GM12878 (cell line): ENCODE measurements around the gene NEBL. TPM values are rescaled to one million over a fixed set of nuclear protein-coding genes. Genes with fewer than 3 reads are reported as not detected.

Experiments
- ATAC-seq: fragments of 200-7000 bp; cut with Tn5 transposase; 3 replicates; pipeline ENCODE4 v1.9.1; 2020; ENCODE audit warnings: mild to moderate bottlenecking, moderate library complexity
- BruUV-seq: library from RNA; stranded (reverse); fragments of 400-500 nt; replicated peaks from 2 replicates; lab custom pipeline; 2021; lab: Mats Ljungman, UMichigan
- CTCF ChIA-PET: fragments of 300-600 bp; sonication (Branson Sonifier 250); formaldehyde crosslinking; extraction: SDS; loops from one replicate; lab custom pipeline; 2021; ENCODE audit warnings: inconsistent platforms; lab: Yijun Ruan, JAX
- POLR2A ChIA-PET: fragments of 350-600 bp; formaldehyde crosslinking; extraction: SDS; loops from one replicate; lab custom pipeline; 2021; ENCODE audit warnings: inconsistent platforms; lab: Charles Lee
- RAD21 ChIA-PET: fragments of 300-600 bp; sonication (Branson Sonifier 250); formaldehyde crosslinking; loops from one replicate; lab custom pipeline; 2023; ENCODE audit warnings: antibody characterized with exemption; ENCODE audit not compliant: unreplicated experiment; lab: Charles Lee
- SMC1A ChIA-PET: fragments of 300-600 bp; sonication (Branson Sonifier 250); formaldehyde crosslinking; loops from one replicate; lab custom pipeline; 2023; ENCODE audit not compliant: unreplicated experiment, uncharacterized antibody; lab: Charles Lee
- DNase-seq: peaks from one replicate; pipeline ENCODE4 v3.0.0-alpha.2; 2011; ENCODE audit warnings: low read depth, low spot score
- FAIRE-seq: peaks from 3 replicates; lab custom pipeline; 2011; peaks lifted over from hg19 to GRCh38; lab: Jason Lieb, UNC
- H2AFZ ChIP-seq: 2 replicates; pipeline ENCODE4 v1.6.0; 2011; ENCODE audit warnings: low read depth, low read length, control low read depth; ENCODE audit not compliant: control insufficient read depth
- H3K27ac ChIP-seq: 2 replicates; pipeline ENCODE4 v1.5.1; 2011; ENCODE audit warnings: control low read depth; ENCODE audit not compliant: control insufficient read depth, insufficient read depth
- H3K27me3 ChIP-seq, 2 experiments: replicated peaks in 1 of 2; 2 replicates each; pipeline versions ENCODE4 v1.6.0 to v1.6.1; 2011; ENCODE audit warnings: low read length in 1 of 2; ENCODE audit not compliant: control insufficient read depth in 2 of 2, insufficient read depth in 2 of 2
- H3K36me3 ChIP-seq, 2 experiments: 2 replicates each; pipeline ENCODE4 v1.5.1; 2011; ENCODE audit warnings: low read length in 1 of 2; ENCODE audit not compliant: control insufficient read depth in 2 of 2, insufficient read depth in 2 of 2
- H3K4me1 ChIP-seq: 2 replicates; pipeline ENCODE4 v1.6.1; 2011; ENCODE audit warnings: mild to moderate bottlenecking, low read length, moderate library complexity, mixed read lengths; ENCODE audit not compliant: control insufficient read depth, insufficient read depth
- H3K4me2 ChIP-seq: 2 replicates; pipeline ENCODE4 v1.6.0; 2011; ENCODE audit warnings: control low read depth; ENCODE audit not compliant: control insufficient read depth, insufficient read depth
- H3K4me3 ChIP-seq: fragments of 200-600 bp; sonication (generic); 2 replicates; pipeline ENCODE4 v1.5.1; 2016
- H3K79me2 ChIP-seq: 2 replicates; pipeline ENCODE4 v1.6.0; 2011; ENCODE audit warnings: low read length; ENCODE audit not compliant: control insufficient read depth, insufficient read depth
- H3K9ac ChIP-seq: 2 replicates; pipeline ENCODE4 v1.8.0; 2011; ENCODE audit warnings: low read length, control low read depth, mixed read lengths; ENCODE audit not compliant: control insufficient read depth, insufficient read depth
- H3K9me3 ChIP-seq: replicated peaks from 3 replicates; pipeline ENCODE4 v1.5.1; 2011; ENCODE audit warnings: mild to moderate bottlenecking, low read length; ENCODE audit not compliant: control insufficient read depth, insufficient read depth
- H4K20me1 ChIP-seq: 2 replicates; pipeline ENCODE4 v1.6.0; 2011; ENCODE audit not compliant: control insufficient read depth, insufficient read depth
- BACH1 ChIP-seq: fragments of 450-650 bp; IDR thresholded peaks from 2 replicates; pipeline ENCODE4 v1.6.1; 2017; ENCODE audit warnings: mild to moderate bottlenecking, borderline replicate concordance
- CBFB ChIP-seq: IDR thresholded peaks from 2 replicates; pipeline ENCODE4 v1.6.1; 2016; ENCODE audit warnings: antibody characterized with exemption, low read depth
- CBX3 ChIP-seq: fragments of 200-600 bp; sonication (generic); IDR thresholded peaks from 2 replicates; pipeline ENCODE4 v1.6.1; 2016; ENCODE audit warnings: low read depth, borderline replicate concordance
- KAT2A ChIP-seq: conservative IDR thresholded peaks from 2 replicates; pipeline ENCODE4 v1.6.1; 2011; ENCODE audit warnings: low read depth, low read length; ENCODE audit not compliant: control insufficient read depth
- MEF2A ChIP-seq: IDR thresholded peaks from 2 replicates; pipeline ENCODE4 v1.6.1; 2011; ENCODE audit warnings: low read depth, mild to moderate bottlenecking, low read length, moderate library complexity; ENCODE audit not compliant: insufficient read depth
- MYB ChIP-seq: fragments of 150-350 bp; IDR thresholded peaks from 2 replicates; pipeline ENCODE4 v1.6.1; 2014; ENCODE audit warnings: mild to moderate bottlenecking, low read depth, low read length, borderline replicate concordance
- NFYA ChIP-seq: IDR thresholded peaks from 2 replicates; pipeline ENCODE4 v1.6.1; 2011; ENCODE audit warnings: low read depth, mild to moderate bottlenecking, low read length, improper control_type of control experiment, borderline replicate concordance
- SREBF2 ChIP-seq: IDR thresholded peaks from 2 replicates; pipeline ENCODE4 v1.6.1; 2012; ENCODE audit warnings: mild to moderate bottlenecking, low read length
- WGBS: methylation state at CpG from one replicate; pipeline ENCODE4 v1.1.6; 2016; ENCODE audit warnings: low lambda C conversion rate; ENCODE audit not compliant: insufficient replicate concordance, insufficient coverage; ENCODE audit errors: missing lambda C conversion rate; 5-methylcytosine and 5-hydroxymethylcytosine counted together
- in situ Hi-C: fragments of 300-500 bp; cut with MboI; formaldehyde crosslinking; loops from 9 replicates; pipeline ENCODE4 v1.14.3; 2018; ENCODE audit warnings: mixed read lengths
- intact Hi-C: fragments of 100-400 bp; cut with micrococcal nuclease; formaldehyde crosslinking; loops from one replicate; pipeline ENCODE4 v1.14.2; 2022; ENCODE audit not compliant: unreplicated experiment
- polyA plus RNA-seq, 11 experiments: library from polyadenylated mRNA; depleted of rRNA in 4 of 11; unstranded in 6 of 11; stranded (reverse) in 5 of 11; fragments of >200 nt; fragmentation: Nextera tagmentation in 4 of 11; fragmentation: Illumina TruSeq in 1 of 11; extraction: Ambion mirVana in 4 of 11; extraction: Trizol in 1 of 11; gene quantifications; 1 replicate in 1 of 11; 2 replicates in 10 of 11; pipeline versions ENCODE4 v1.2.1 to v1.2.3, GENCODE V29; 2011 to 2016; ENCODE audit warnings: inconsistent platforms in 2 of 11, missing spikeins in 2 of 11, low read depth in 1 of 11
- total RNA-seq, 4 experiments: library from RNA; depleted of rRNA in 3 of 4; stranded (reverse); fragments of >200 nt in 3 of 4; fragmentation: Illumina TruSeq in 1 of 4; extraction: Trizol in 1 of 4; gene quantifications; 2 replicates each; pipeline versions ENCODE4 v1.2.1 to v1.2.3, GENCODE V29; 2013 to 2021
- TF ChIP-seq, protein P1 (sequence below): fragments of 450-650 bp; formaldehyde crosslinking; IDR thresholded peaks from 2 replicates; pipeline ENCODE4 v1.4.0; 2020; ENCODE audit warnings: mild to moderate bottlenecking, moderate library complexity
- TF ChIP-seq, protein P2 (sequence below): fragments of 450-650 bp; formaldehyde crosslinking; IDR thresholded peaks from 2 replicates; pipeline ENCODE4 v1.4.0; 2022; ENCODE audit warnings: mild to moderate bottlenecking, moderate library complexity

The NEBL gene
- total and polyA plus RNA-seq, 10 of the 15 experiments (the other 5 are each of a cell fraction or from before 2014, with no cell fraction given): 0.04 to 0.56 (median 0.11) TPM; not detected in 6

DNA sequence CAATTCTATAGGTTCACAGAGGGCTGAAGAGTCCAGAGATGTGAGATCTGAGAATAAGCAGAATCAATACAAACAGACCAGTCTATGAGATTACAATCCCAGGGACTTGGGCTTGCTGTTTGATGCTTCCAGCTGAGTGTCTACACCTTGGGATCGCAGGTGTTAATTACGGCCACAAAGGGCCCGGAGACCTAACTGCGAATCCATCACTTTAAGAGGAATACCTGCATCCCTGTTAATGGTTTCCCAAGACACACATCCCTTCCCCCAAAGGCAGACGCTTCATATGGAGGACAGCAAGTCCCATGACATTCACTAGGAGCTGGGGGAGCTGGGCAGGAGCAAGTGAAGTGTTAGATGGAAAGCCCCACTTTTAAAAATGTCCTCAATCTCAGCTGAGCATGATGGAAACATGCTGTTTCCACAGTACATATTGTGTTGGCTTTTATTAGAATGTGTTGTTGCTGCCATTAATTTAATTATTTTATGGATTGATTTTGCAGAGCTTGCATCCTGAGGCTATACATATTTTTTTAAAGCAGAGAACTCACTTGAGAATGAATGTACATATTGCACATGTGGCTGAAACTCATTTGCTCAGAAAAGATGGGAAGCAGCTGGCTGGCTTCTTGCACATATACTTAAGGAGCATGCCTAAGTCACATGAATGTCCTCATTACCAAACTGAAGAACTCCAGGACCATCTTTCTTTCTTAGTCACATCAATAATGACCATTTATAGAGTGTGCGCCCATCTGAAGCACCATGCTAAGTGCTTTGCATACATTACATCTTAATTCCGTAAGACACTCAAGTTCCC lies 151.3 kb downstream of the NEBL start (continued):
- TF ChIP-seq, protein P1, sequence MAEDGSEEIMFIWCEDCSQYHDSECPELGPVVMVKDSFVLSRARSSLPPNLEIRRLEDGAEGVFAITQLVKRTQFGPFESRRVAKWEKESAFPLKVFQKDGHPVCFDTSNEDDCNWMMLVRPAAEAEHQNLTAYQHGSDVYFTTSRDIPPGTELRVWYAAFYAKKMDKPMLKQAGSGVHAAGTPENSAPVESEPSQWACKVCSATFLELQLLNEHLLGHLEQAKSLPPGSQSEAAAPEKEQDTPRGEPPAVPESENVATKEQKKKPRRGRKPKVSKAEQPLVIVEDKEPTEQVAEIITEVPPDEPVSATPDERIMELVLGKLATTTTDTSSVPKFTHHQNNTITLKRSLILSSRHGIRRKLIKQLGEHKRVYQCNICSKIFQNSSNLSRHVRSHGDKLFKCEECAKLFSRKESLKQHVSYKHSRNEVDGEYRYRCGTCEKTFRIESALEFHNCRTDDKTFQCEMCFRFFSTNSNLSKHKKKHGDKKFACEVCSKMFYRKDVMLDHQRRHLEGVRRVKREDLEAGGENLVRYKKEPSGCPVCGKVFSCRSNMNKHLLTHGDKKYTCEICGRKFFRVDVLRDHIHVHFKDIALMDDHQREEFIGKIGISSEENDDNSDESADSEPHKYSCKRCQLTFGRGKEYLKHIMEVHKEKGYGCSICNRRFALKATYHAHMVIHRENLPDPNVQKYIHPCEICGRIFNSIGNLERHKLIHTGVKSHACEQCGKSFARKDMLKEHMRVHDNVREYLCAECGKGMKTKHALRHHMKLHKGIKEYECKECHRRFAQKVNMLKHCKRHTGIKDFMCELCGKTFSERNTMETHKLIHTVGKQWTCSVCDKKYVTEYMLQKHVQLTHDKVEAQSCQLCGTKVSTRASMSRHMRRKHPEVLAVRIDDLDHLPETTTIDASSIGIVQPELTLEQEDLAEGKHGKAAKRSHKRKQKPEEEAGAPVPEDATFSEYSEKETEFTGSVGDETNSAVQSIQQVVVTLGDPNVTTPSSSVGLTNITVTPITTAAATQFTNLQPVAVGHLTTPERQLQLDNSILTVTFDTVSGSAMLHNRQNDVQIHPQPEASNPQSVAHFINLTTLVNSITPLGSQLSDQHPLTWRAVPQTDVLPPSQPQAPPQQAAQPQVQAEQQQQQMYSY (CRISPR knock-in tag): no peak
- no peak for TF ChIP-seq CBFB

DNA sequence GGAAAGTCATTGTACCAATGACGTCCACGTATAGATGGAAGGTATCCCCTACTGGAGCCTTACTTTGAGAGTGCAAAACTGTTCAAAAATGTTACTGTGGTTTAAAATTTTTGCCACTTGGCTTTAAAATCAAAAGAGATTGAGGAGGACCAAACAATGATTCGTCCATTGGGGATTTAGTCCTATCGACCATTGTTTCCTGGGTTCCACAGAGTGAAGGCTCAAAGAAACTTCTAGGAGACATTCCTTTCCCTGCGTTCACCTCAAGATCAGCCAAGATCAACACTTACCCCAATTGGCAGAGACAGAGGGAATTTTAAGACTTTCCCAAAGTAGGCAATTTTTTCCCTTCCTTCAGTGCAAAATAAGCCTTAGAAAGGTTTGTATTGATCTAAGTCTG lies 152.3 kb downstream of the NEBL start:
- H3K36me3 ChIP-seq: no peaks in the 10 kb centered on the region
- H3K79me2 ChIP-seq: no peaks in the 10 kb centered on the region
- SMC1A ChIA-PET: no interaction called here
- H3K27me3 ChIP-seq: no peaks in the 10 kb centered on the region
- H3K27ac ChIP-seq: no peak overlapping the region
- CTCF ChIA-PET: no interaction called here
- H3K4me1 ChIP-seq: no peaks in the 10 kb centered on the region
- POLR2A ChIA-PET: no interaction called here
- H3K9ac ChIP-seq: no peak overlapping the region
- H3K9me3 ChIP-seq: no peaks in the 10 kb centered on the region
- RAD21 ChIA-PET: no interaction called here
- H3K4me2 ChIP-seq: no peak overlapping the region
- in situ Hi-C loops: no loop called here
- FAIRE-seq: no peak
- BruUV-seq: no TSS peak
- intact Hi-C loops: no loop called here
- no peaks in the 10 kb centered on the region for H4K20me1 ChIP-seq
- 0% methylated on average over 5 of the region's 5 CpGs for WGBS
- no peak overlapping the region for H3K4me3 ChIP-seq
- no peak for DNase-seq
- no peak overlapping the region for H2AFZ ChIP-seq
- ATAC-seq: no peak
- no peak for TF ChIP-seq MEF2A
- TF ChIP-seq CBX3: no peak
- no peak for TF ChIP-seq NFYA
- TF ChIP-seq, protein P1 (CRISPR knock-in tag): no peak
- no peak for TF ChIP-seq KAT2A
- TF ChIP-seq BACH1: no peak
- no peak for TF ChIP-seq MYB
- no peak for TF ChIP-seq SREBF2
- TF ChIP-seq, protein P2, sequence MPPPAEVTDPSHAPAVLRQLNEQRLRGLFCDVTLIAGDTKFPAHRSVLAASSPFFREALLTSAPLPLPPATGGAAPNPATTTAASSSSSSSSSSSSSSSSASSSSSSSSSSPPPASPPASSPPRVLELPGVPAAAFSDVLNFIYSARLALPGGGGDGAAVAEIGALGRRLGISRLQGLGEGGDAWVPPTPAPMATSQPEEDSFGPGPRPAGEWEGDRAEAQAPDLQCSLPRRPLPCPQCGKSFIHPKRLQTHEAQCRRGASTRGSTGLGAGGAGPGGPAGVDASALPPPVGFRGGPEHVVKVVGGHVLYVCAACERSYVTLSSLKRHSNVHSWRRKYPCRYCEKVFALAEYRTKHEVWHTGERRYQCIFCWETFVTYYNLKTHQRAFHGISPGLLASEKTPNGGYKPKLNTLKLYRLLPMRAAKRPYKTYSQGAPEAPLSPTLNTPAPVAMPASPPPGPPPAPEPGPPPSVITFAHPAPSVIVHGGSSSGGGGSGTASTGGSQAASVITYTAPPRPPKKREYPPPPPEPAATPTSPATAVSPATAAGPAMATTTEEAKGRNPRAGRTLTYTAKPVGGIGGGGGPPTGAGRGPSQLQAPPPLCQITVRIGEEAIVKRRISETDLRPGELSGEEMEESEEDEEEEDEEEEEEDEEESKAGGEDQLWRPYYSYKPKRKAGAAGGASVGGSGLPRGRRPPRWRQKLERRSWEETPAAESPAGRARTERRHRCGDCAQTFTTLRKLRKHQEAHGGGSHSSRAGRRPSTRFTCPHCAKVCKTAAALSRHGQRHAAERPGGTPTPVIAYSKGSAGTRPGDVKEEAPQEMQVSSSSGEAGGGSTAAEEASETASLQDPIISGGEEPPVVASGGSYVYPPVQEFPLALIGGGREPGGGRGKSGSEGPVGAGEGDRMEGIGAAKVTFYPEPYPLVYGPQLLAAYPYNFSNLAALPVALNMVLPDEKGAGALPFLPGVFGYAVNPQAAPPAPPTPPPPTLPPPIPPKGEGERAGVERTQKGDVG (CRISPR knock-in tag): no peak
